OCI-LY1 (cell line): ENCODE measurements around the gene PTPRD.

Experiments used
- H2AFZ ChIP-seq: fragments of 200-600 bp; sonication (generic), shearing (Covaris generic); 2 replicates; pipeline ENCODE4 v1.6.0; 2014; ENCODE audit warnings: antibody characterized with exemption, mild to moderate bottlenecking, low read length
- H3F3A ChIP-seq: fragments of 200-600 bp; sonication (generic), shearing (Covaris generic); 2 replicates; pipeline ENCODE4 v1.6.0; 2014; ENCODE audit warnings: mild to moderate bottlenecking, antibody characterized with exemption, low read length, moderate library complexity; ENCODE audit not compliant: insufficient read depth
- H3K27ac ChIP-seq: fragments of 200-600 bp; sonication (generic); 2 replicates; pipeline ENCODE4 v1.5.1; 2014; ENCODE audit warnings: low read length, mixed run types, mild to moderate bottlenecking, low read depth; ENCODE audit not compliant: poor library complexity, severe bottlenecking
- H3K27me3 ChIP-seq: fragments of 200-600 bp; sonication (generic); 2 replicates; pipeline ENCODE4 v1.6.0; 2014; ENCODE audit warnings: antibody characterized with exemption, mild to moderate bottlenecking, low read length, moderate library complexity; ENCODE audit not compliant: insufficient read depth
- H3K36me3 ChIP-seq: fragments of 200-600 bp; sonication (generic); 2 replicates; pipeline ENCODE4 v1.6.1; 2014; ENCODE audit warnings: mild to moderate bottlenecking, antibody characterized with exemption, low read length, moderate library complexity, mixed read lengths; ENCODE audit not compliant: insufficient read depth
- H3K4me1 ChIP-seq: fragments of 200-600 bp; sonication (generic); 2 replicates; pipeline ENCODE4 v1.5.1; 2014; ENCODE audit warnings: mild to moderate bottlenecking, low read length, moderate library complexity; ENCODE audit not compliant: insufficient read depth, severe bottlenecking
- H3K4me2 ChIP-seq: fragments of 200-600 bp; sonication (generic), shearing (Covaris generic); 2 replicates; pipeline ENCODE4 v1.6.1; 2014; ENCODE audit warnings: low read length
- H3K4me3 ChIP-seq: fragments of 200-600 bp; sonication (generic); 2 replicates; pipeline ENCODE4 v1.5.1; 2014; ENCODE audit warnings: low read length, low read depth, mild to moderate bottlenecking, mixed read lengths; ENCODE audit not compliant: poor library complexity, severe bottlenecking
- H3K79me2 ChIP-seq: fragments of 200-600 bp; shearing (Covaris generic); 2 replicates; pipeline ENCODE4 v1.6.1; 2016; ENCODE audit warnings: mixed run types, low read length, mixed read lengths; ENCODE audit not compliant: insufficient read depth
- H3K9ac ChIP-seq: fragments of 200-600 bp; sonication (generic), shearing (Covaris generic); 2 replicates; pipeline ENCODE4 v1.6.1; 2014; ENCODE audit warnings: mild to moderate bottlenecking, low read length, mixed read lengths
- H3K9me2 ChIP-seq: fragments of 200-600 bp; sonication (generic), shearing (Covaris generic); 2 replicates; pipeline ENCODE4 v1.6.1; 2014; ENCODE audit warnings: low read depth, mild to moderate bottlenecking, low read length, mixed read lengths
- H3K9me3 ChIP-seq: fragments of 200-600 bp; shearing (Covaris generic); 2 replicates; pipeline ENCODE4 v1.6.1; 2014; ENCODE audit warnings: low read length, mixed read lengths
- H4K20me1 ChIP-seq: fragments of 200-600 bp; sonication (generic), shearing (Covaris generic); 2 replicates; pipeline ENCODE4 v1.6.0; 2016; ENCODE audit warnings: mild to moderate bottlenecking, low read length; ENCODE audit not compliant: insufficient read depth
- EZH2 ChIP-seq: fragments of 200-600 bp; sonication (generic), shearing (Covaris generic); IDR thresholded peaks from 2 replicates; pipeline ENCODE4 v1.8.0; 2017; ENCODE audit warnings: borderline replicate concordance, mixed run types, mild to moderate bottlenecking, antibody characterized with exemption, low read length, moderate library complexity, mixed read lengths
- TF ChIP-seq, protein P1 (sequence below): fragments of 200-600 bp; sonication (generic), shearing (Covaris generic); IDR thresholded peaks from 2 replicates; pipeline ENCODE4 v1.5.1; 2017; ENCODE audit warnings: mild to moderate bottlenecking, antibody characterized with exemption, low read length, moderate library complexity, mixed read lengths

Gene PTPRD

GRCh38 chr9:10562581-10563343, 50.0 kb downstream of the PTPRD start:
- H3F3A ChIP-seq = no peaks in the 10 kb centered on the region
- no peaks in the 10 kb centered on the region for H4K20me1 ChIP-seq
- H3K27me3 ChIP-seq = no peaks in the 10 kb centered on the region
- no peak overlapping the region for H3K27ac ChIP-seq
- H3K4me2 ChIP-seq = no peak overlapping the region
- no peaks in the 10 kb centered on the region for H3K79me2 ChIP-seq
- no peak overlapping the region for H3K9ac ChIP-seq
- no peak for TF ChIP-seq EZH2
- TF ChIP-seq, protein P1, sequence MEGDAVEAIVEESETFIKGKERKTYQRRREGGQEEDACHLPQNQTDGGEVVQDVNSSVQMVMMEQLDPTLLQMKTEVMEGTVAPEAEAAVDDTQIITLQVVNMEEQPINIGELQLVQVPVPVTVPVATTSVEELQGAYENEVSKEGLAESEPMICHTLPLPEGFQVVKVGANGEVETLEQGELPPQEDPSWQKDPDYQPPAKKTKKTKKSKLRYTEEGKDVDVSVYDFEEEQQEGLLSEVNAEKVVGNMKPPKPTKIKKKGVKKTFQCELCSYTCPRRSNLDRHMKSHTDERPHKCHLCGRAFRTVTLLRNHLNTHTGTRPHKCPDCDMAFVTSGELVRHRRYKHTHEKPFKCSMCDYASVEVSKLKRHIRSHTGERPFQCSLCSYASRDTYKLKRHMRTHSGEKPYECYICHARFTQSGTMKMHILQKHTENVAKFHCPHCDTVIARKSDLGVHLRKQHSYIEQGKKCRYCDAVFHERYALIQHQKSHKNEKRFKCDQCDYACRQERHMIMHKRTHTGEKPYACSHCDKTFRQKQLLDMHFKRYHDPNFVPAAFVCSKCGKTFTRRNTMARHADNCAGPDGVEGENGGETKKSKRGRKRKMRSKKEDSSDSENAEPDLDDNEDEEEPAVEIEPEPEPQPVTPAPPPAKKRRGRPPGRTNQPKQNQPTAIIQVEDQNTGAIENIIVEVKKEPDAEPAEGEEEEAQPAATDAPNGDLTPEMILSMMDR = no peak
- H3K4me1 ChIP-seq = no peaks in the 10 kb centered on the region
- H3K36me3 ChIP-seq = no peaks in the 10 kb centered on the region
- H3K4me3 ChIP-seq = no peak overlapping the region
- H3K9me3 ChIP-seq = no peaks in the 10 kb centered on the region
- H3K9me2 ChIP-seq = no peaks in the 10 kb centered on the region
- no peak overlapping the region for H2AFZ ChIP-seq

- Histone ChIP-seq H3K9me2 (no peaks in the 10 kb centered on the region), H3K9me3 (no peaks in the 10 kb centered on the region), H3K4me2 (no peak overlapping the region), H3K4me1 (no peaks in the 10 kb centered on the region), H3K79me2 (no peaks in the 10 kb centered on the region), H2AFZ (no peak overlapping the region), H3K9ac (no peak overlapping the region), H3K36me3 (no peaks in the 10 kb centered on the region), H4K20me1 (no peaks in the 10 kb centered on the region), H3K27ac (no peak overlapping the region), H3K4me3 (no peak overlapping the region), H3K27me3 (no peaks in the 10 kb centered on the region), H3F3A (no peaks in the 10 kb centered on the region)
- no peak for TF ChIP-seq EZH2
- TF ChIP-seq, protein P1 = no peak
Observed at GRCh38 chr9:10548348-10548747, 64.5 kb downstream of the PTPRD start.

- TF ChIP-seq, protein P1 = no peak
- no peak for TF ChIP-seq EZH2
- H3K4me1 ChIP-seq = no peaks in the 10 kb centered on the region
- no peak overlapping the region for H3K9ac ChIP-seq
- H3K4me2 ChIP-seq = no peak overlapping the region
- no peaks in the 10 kb centered on the region for H3K9me3 ChIP-seq
- no peak overlapping the region for H3K27ac ChIP-seq
- H3F3A ChIP-seq = no peaks in the 10 kb centered on the region
- no peaks in the 10 kb centered on the region for H3K9me2 ChIP-seq
- no peaks in the 10 kb centered on the region for H3K27me3 ChIP-seq
- no peak overlapping the region for H2AFZ ChIP-seq
- H3K79me2 ChIP-seq = no peaks in the 10 kb centered on the region
- no peaks in the 10 kb centered on the region for H4K20me1 ChIP-seq
- no peaks in the 10 kb centered on the region for H3K36me3 ChIP-seq
- no peak overlapping the region for H3K4me3 ChIP-seq
Observed at GRCh38 chr9:10538073-10538472, 74.7 kb downstream of the PTPRD start.
